GM19238 (cell line): ENCODE results near the gene SNRPD3.
"Not testable (repeated sequence)": the region's sequence is repeated elsewhere in the genome, so short reads cannot be mapped to it uniquely, and the experiment has no call there.

Experiments
- DNase-seq: peaks from one replicate; pipeline ENCODE4 v3.0.0; 2011; ENCODE audit warnings: low spot score; ENCODE audit not compliant: insufficient read length

The SNRPD3 gene

DNA sequence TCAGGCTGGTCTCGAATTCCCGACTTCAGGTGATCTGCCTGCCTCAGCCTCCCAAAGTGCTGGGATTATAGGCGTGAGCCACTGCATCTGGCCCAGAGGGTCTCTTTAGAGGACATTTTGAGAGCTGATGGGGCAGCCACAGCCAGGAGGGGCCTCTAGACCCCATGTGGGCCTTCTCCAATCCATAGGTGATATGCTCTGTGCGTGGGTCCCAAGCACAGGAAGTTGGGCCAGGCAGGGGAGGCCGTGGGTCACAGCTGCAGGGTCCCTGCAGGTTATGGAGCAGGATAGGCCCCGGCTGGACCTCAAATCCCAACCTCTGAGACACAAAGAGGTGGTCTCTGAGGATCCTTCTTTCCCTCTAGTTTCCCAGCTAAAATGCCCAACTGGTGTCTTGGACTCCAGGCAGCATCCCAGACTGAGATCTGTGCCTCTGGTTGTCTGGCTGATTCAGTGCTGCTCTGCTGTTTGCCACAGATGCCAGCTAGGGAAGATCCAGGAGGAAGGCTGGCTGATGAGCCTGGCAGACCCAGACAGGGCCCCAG lies 35.6 kb downstream of the SNRPD3 start:
- no peak for DNase-seq

DNA sequence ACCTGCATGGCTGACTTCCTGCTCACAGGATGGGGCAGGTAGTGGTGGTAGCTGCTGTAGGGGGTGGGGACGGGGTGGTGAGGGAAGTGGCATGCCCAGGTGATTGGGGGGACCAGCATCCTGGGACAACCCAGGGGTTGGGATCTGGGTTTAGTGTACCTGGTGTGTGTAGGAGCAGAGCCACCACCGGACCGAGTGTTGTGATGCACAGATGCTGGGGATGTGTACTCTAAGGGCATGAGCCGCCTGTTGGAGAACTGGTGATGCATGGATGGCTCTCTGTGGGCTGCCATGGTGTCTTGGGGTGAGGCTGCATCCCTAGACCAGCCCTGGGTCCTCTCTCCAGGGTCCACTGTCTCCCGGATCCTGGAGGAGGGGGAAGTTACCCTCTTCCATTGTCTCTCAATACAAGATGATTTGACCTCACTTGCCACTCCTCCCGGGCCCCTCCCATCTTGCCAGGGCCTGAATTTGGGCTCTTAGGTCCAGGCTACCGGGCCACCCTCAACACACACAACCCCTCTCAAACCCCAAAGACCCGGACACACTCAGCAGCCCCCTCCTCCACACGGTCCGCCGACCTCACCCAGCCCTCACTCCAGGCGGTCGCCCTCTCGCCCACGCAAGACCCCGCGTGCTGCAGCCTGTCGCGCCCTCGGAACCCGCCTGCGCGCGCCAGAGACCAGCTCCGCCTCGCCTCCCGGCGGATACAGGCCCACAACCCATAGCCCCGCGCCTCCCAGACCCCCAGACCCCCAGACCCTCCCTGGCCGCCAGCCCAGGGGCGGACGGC lies 36.5 kb downstream of the SNRPD3 start:
- no peak for DNase-seq

DNA sequence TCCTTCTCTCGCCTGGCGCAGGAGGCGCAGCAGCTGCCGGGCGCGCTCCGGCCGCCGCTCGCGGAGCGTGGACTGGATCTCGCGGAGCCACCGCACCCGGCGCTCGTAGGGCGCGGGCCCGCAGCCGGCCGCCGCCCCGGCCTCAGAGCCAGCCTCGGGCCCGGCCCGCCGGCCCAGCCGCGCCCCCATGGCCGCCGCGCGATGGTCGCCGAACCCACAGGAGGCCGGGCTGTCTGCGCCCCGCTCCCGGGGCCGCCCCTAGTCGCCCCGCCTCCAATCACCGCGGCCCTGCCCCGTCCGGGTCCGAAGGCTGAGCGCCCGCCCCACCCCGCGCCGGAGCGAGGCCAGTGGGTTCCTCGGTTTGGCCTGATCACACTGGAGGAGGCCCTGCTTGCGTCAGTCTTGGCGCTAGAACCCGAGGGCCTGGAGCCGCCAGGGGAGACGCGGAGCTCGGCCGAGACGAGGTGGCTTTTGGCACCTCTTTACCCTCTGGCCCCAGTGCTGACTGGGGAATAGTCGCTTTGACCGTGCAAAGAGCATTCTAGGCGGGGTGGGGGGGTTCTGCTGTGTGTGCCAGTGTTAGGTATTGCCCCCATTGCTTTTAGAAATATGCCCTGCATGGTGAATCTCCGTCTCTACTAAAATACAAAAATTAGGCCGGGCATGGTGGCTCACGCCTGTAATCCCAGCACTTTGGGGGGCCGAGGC lies 37.2 kb downstream of the SNRPD3 start, which contains the start of gene LRRC75B:
Gene LRRC75B, minus strand, starts transcription at position 223 of the 708 bp plus-strand sequence. Its CDS starts 34 bp downstream, at position 189.
- peak; percentile 74 for DNase-seq

DNA sequence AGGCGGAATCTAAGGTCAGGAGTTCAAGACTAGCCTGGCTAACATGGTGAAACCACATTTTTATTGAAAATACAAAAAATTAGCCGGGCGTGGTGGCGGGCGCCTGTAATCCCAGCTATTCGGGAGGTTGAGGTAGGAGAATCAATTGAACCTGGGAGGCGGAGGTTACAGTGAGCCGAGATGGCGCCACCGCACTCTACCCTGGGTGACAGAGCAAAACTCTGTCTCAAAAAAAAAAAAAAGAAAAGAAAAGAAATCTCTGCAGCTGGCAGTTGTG lies 37.7 kb downstream of the SNRPD3 start:
- not testable (repeated sequence) for DNase-seq

DNA sequence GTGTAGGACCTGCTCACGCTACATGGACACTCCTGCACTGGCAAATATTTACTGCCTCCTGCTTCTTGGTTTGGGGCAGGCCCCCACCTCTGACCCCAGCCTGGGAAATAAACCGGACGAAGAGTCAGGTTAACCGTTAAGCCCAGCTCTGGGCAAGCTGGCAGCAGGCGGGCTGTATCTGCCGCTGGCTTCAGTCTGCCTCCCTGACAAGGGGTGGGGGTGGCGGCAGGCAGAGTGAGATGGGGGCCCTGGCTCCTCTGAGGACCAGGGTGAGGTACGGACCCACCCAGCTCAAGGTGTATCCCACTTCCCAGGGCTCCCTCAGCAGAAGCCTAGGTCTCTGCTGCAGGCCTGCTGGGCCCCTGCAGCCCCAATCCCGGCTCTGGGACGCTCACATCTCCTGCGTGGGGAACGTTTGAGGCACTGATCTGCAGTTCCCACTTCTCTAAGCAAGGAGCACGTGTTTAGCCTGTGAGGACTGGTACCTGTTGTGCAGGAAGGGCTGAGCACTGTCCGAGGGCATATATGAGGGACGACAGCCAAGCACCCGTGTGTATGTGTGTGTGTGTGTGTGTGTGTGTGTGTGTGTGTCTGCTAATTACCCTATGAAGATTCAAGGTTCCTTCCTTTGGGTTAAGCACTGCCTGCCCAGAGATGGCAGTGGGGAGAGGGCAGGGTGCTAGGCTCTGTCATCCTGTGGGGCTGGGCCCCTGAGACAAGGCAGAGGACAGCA lies 38.2 kb downstream of the SNRPD3 start:
- DNase-seq = no peak

DNA sequence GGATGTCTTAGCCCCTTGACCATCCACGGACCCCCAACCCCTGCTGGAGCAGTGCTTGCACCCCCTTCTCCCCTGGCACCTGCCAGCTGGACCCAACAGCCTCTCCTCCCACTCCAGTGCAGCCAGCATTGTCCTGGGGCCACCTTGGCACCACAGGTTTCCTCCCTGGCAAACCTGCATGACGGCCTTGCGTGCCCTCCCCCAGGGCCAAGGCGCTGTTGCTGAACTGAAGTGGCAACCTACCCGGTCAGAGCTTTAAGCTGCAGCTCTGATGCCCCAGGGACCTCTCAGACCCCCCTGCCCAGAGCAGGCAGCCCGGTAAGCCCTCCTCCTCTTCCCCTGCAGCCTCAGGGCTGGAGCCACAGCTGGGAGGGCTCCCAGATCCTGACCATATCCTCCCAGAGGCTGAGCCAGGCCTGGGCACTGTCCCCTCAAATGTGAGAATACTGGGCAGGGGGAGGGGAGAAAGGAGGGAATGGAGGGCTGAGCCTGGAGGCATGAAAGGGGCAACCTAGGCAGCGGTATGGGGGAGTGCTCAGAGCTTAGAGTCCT lies 38.8 kb downstream of the SNRPD3 start:
- no peak for DNase-seq

DNA sequence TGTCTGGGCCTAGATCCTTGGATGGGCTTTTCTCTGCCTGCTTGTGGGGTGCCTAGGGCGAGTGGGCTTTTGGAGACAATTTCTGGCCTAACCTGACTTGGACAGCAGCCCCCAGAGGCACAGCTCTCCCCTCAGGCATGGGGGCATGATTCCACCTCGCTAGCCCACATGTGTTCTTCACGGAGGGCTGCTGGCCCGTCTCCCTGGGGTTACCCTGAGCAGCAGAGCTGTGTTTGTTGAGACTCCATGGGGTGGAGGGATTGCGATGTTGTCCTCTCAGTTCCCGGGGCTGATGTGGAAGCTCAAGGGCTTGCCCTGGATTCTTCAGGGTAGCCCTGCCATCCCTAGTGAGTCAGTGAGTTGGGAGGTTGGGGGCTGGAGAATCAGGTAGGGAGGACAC lies 39.4 kb downstream of the SNRPD3 start:
- no peak for DNase-seq

DNA sequence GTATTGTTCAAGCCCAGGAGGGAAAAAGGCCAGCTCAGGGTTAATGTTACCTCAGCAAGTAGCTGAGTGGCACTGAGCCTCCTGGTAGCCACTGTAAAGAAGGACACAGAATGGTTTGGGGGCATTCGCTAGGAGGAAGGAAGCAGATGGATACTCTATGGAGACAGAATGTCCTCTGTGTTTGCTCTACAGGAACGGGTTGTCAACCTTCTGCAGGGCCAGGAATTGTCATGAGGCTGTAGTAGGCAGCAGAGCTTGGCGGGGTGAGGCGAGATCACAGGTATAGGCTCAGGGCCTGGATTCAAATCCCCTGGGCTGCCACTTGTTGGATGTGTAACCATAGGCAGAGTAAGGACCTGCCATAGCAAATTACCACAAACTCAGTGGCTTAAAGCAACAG lies 40.1 kb downstream of the SNRPD3 start:
- no peak for DNase-seq

DNA sequence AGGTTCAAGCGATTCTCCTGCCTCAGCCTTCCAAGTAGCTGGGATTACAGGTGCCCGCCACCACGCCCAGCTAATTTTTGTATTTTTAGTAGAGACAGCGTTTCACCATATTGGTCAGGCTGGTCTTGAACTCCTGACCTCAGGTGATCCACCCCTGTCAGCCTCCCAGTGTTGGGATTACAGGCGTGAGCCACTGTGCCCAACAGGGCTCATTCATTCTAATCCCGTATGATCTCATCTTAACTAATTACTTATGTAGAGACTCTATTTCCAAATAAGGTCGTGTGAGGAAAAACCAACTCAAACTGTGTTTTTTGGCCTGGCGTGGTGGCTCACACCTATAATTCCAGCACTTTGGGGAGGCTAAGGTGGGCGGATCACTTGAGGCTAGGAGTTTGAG lies 41.3 kb downstream of the SNRPD3 start:
- DNase-seq = not testable (repeated sequence)

DNA sequence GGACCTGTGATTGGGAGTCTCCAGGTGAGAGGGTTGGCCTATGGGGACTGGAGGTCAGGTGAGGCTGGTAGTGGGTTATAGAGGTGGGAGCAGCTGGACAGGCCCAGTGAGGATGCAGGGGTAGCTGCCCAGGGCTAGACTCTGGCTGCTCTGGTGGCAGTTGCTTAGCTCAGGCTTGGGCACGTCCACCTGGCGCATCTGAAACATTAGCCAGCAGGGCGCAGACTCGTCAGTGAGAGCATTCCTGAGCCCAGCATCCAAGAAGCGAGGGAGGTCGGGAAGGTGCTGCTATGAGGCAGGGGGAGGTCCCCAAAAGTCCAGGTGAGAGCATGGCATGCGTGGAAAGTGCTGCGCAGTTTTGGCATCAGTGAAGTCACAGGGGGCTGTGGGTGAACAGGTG lies 43.7 kb downstream of the SNRPD3 start:
- no peak for DNase-seq

DNA sequence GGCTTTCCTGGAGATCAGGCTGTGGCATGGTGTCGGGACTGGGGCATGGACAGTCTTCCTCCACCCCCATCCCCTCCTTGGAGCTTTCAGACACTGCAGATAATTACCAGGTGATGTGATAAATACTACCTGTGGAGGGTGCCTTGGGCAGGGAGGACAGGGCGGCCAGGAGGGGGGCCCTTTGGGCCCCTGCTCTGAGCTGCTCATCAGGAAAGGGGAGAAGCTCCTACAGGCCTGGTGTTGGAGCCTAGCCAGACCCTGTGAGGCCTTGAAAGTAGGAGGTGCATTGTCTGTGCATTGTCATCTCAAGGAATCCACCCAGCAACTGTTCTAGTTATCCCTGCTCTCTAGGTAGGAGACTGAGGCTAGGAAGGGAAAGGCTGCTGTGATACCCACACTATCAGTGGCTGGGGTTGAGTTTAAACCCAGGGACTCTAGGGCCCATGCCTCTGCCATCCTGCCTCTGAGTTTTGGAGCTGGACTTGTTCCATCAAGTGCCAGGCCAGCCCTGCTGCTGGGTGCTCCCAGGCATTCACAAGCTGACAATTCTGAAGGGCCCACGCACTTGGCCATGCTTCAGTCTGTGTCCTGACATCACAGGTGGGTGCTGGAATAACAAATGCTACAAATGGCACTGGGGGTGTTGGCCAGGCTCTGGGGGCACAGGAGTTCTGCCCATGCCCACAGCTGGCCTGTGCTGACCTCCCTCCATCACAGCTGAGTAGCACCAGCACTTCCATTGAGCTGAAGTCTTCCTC lies 44.3 kb downstream of the SNRPD3 start:
- not testable (repeated sequence) for DNase-seq

DNA sequence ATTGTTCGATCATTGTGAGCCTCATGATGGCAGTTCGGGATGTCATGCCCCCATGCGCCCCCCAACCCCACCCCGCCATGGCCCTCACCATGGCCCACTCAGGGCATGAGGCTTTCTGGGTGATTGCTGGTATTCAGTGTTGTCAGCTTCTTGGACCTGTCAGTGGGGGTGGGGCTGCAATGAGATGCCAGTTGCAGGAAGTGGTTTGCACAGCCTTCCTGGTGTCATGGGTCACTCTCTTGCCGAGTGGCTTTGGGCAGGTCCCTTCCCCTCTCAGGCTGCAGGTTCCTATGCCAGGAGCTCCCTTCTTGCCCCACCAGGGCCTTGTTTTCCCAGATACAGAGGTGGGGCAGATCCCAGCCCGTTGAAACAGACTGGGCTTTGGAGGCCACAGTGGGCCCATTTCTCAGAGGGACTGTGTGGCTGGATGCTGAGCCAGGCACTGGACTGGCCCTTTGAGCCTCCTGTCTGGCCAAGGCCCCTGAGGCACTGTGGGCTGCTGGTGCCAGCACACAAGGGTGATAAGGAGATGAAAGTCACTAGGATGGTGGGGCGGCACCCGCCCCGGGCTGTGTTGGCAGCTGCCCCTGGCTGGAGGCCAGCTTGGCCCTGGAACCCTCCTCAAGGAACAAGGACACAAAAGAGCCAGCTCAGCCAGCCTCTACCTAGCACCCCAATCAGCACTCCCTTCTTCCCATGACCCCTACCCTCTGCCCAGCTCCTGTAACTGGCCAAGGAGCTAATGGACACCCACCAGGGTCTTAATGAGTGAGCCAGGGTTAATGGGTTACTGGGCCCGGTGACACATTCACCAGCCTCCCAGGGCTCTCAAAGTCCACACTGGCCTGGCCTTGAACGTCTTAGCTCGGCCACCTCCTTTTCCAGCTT lies 45.7 kb downstream of the SNRPD3 start:
- DNase-seq = no peak

DNA sequence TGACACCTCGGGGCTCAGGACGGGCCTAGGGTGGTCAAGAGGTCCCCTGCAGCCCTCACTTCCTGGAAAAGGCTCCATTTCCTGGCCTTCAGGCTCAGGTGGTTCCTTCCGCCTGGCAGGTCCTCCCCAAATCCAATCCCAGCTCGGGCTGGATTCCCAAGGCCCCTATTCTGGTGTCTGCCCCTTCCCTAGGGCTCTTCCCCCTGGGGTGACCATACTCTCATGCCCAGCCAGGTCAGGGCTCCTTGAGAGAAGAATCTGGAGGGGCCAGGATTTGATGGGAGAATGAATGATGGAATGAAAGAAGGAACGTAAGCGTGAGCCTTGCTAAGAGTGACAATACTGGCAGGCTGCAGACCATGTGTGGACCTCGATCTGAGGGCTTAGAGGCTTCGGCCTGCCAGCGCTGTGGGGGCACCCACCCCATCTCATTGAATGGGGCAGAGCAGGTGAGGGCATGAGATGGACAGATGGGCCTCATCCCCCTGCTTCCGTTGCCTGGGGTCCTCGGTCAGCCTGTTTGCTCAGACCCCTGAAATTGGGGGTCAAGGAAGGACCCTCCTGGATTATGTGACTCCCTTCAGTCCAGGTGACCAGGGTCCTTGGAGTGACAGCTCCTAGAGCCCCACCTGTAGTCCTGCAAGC lies 46.4 kb downstream of the SNRPD3 start:
- not testable (repeated sequence) for DNase-seq

DNA sequence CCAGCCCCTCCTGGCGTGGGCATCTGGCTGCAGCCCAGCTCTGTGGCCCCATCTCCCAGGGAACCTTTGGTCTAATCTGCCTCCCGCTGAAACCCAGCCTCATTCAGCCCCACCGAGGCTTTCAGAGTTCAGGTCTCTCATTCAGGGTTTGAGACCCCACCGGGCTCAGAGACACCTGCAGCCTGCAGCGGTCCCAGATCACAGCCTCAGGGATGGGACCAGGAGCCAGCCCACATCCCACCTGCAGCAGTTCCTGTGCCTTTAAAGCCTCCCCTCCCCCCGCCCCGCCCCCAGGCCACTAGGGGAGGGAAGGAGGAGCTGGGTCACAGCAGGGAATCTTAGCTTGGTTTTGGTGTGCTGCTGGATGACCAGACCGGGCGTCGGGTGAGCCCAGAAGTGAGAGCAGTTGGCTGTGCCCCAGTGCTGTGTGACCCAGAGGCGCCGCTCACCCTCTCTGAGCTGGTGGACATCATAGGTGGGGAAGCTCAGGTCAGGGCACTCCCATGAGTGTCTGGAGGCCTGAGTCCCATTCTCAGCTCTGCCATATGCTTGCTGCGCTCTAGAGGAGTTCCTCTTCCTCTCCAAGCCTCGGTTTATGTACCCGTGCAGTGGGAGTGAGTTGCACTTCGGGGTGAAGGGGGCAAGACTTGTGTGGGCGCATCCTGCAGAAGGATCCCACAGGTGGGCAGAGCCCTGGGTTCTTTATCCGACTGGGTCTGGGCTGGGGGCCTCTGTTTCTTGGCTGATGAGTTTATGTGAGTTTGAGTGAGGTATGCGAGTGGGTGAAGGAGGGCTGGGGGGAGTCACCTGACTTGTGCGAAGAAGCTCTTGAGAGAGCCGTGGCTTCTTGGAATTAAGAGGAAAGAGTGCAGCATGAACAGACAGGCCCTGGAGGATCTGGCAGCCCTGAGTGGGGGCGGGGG lies 47.3 kb downstream of the SNRPD3 start, which contains the start of gene GGT1:
Gene GGT1, plus strand, starts transcription at position 347 of the 923 bp plus-strand sequence. CDS start 7,889 bp downstream, outside the sequence.
- DNase-seq = not testable (repeated sequence)

DNA sequence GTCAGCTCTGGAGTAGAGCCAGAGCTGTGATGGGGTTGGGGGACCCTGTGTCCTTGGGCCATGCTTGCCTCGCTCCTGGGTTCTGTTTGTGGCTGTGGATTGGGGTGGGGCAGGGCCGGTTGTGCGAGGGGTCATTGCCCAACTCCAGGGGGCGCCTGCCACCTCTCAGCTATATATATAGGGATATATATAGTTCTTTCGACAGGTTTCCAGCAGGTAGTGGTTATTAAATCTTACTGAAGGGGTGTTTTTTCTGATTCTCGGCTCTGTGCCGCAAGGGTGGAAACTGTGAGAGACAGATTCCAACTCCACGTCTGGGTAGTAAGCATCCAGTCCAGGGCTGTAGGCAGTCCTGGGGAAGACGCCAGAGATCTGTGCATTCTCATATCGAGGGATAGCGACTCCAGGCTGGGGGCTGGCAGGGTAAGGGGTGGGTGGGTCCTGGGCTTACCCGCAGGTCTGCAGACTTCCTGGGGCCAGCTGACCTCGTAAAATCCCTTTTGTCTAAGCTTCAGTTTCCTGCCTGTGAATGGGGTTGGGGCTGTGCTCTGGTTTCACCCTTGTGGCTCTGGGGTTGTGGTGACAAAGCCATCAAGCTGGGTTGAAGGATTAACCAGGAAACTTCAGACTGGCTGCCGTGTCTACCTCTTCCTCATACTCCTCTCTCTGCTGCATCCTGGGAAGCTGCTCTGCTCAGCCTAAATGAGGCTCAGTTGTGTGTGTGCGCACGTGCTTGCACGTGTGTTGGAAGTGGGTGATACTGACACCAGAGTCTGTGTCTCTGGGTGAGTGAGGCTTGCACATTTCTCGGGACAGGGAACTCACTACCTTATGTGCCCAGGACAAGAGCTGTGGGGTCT lies 48.2 kb downstream of the SNRPD3 start:
- DNase-seq = not testable (repeated sequence)

DNA sequence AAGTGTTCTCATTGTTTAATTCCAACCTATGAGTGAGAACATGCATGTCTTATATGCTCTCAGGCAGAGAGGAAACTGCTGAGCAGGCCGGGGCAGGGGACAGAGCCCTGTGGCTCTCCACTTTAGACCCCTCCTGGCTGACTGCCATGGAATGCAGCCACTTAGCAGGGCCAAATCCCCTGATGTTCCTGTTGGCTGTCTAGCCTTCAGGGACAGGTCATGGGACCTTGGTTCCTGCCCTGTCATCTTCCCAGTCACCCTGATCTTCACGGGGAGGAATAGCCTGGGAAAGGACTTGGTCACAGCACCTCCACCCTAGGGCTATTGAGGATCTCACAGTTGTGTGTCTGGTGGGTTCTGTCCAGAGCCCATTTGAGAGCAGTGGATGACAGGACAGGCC lies 50.5 kb downstream of the SNRPD3 start:
- not testable (repeated sequence) for DNase-seq

DNA sequence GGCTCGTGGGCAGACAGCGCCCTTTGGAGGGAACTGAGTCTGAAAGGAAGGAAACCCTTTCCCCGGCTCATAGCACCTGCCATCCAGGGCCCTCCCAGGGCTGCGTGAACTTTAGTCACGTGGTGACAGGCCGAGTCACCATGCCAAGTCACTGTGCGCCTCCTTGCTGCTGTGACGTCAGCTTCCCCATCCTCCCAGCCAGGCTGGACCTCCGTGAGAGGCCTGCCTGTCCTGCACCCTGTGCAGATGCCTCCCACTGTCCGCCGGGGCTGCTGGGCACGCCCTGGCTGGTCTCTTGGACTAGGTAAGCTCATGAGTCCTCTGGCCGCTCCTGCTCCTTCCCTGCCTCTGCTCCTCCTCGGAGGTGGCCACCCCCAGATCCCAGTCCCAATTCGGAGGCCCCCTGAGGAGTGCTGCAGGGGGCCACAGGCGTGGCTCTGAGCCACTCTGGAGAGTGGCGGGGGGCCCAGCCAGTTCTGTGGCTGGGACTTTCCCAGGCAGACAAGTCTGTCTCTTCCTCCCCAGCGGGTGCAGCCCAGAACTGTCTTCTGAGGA lies 51.7 kb downstream of the SNRPD3 start:
- not testable (repeated sequence) for DNase-seq
